ENCODE results near the gene PHLPP1.

The PHLPP1 gene

DNA sequence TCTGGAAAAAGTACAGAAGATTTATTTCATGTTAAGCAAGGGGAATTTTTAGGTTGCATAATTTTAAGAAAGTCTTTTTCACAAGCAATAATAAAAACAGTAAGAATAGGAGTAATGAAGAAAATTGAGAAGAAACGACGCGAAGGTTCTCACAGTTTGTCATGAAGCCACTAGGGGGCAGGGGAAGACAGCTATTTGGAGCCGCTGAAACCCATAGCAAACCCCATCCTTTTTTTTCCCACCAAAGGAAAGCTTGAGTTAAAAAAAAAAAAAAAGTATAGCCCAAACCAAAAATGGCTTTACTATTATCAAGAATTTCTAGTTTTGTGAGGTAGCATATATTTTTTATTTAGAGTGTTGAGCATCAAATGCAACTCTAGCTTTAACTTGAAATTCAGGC is 300.9 kb downstream of the PHLPP1 start:
- DNase-seq (ENCODE audit: low read depth), result peak; percentile 68

DNA sequence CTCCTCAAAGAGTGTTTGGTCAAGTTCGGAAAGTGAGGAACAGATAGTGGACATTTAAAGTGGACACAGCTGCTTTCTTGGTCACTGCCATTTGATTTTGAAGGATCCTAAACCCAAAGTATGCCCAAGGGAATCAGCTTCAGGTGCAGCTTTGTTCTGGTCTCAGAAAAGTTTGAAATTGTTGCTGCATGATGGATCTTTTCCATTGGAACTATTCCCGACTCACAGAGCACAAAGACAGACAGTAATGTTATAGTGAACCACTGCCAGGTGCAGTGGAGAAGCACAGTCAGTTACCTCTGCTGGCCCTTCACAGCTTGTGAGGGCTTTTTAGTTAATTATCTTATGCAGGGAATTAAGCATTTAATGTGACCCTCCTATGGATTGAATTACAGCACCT is 301.7 kb downstream of the PHLPP1 start:
- DNase-seq (ENCODE audit: low read depth), result no peak

DNA sequence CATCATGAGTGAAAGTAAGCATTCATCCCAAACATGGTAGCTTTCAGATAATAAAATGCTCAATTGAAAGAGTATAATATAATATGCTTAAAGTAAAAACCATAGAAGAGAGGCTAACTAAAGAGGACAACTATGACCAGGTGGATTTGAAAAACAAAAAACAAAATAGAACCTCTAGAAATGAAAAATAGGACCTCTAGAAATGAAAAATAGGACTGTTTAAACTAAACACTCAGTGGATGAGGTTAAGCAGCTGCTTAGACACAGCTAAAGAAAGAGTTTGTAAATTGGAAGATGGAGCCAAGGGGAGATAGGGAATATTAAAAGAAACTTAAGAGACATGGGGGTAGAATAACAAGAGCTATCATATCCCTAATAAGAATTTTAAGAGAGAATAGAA is 302.6 kb downstream of the PHLPP1 start:
- no peak for DNase-seq (ENCODE audit: low read depth)

DNA sequence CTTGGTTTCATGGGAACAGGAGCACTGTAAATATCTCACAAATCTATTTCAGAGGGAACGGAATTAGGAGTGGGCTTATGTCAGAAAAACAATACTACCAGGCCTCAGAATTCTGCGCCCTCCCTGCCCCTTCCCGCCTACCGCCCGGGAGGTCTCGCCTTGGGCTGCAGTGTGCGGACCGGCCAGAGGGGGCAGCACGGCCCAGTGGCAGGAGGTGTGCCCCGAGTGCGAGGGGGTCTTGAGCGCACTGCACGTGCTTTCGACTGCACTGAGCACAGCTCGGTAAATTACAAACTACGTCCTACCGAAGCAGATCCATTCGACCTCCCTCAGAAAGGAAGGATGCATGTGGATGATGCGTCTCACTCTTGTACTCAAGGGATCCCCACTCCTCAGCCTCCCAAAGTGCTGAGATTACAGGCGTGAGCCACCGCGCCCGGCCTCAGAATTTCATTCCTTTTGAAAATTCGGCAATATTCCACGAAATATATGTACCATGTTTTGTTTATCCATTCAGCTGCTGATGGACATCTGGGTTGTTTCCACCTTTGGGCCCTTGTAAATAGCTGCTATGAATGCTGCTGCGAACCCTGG is 307.2 kb downstream of the PHLPP1 start:
- no peak for DNase-seq (ENCODE audit: low read depth)

DNA sequence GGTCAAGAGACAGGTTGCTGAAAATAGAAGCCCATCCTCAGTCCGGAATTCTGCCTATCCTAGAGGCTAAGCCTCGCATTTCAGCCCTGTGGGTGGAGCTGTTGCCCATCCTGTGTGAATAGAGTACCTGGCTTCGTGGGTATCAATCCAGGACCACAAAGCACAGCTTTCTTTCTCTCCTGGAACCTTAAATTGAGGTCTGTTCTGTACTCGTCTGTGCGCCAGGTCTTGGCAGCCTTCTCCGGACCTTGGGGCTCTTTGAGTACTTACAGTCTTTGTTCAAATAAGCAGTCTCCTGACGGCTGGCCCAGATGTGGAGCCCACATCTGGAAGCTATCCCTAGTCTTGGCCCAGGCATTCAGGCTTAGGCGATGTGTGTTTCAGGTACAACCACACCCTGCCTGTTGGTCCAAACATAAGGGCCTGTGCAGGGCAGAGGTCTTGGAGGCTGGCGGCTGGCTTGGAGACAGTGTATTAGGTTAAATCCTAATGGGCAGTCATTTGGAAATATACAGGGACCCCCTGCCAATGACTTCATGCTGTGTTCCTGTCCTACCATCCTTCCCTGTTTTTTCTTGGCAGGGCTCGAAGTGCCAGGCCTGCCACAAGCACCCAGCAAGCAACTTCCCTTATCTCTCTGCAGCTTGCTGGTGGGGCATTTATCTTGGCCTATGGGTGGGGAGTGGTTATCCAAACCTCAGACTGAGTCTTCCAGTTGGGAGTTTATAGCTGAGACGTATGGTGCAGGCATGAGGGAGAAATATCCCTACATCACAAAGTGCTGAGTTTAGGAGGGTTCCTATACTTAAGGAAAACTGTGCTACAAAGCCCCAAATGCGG is 310.1 kb downstream of the PHLPP1 start:
- DNase-seq (ENCODE audit: low read depth), result peak; percentile 28

GRCh38 chr18:63028380-63028779 is 313.0 kb downstream of the PHLPP1 start:
- no peak for DNase-seq (ENCODE audit: low read depth)

Measured in ELR (cell line).